NCI-H526 (cell line): ENCODE results near the gene STAMBP.
"Not testable (repeated sequence)": the region's sequence is repeated elsewhere in the genome, so short reads cannot be mapped to it uniquely, and the experiment has no call there.

ENCODE experiments used
- DNase-seq, 2 experiments: peaks; one replicate each; lab custom pipeline; 2025; lab: John Stamatoyannopoulos, UW

Gene STAMBP

GRCh38 chr2:73887596-73888353, 59.0 kb downstream of the STAMBP start:
- DNase-seq = not testable (repeated sequence)

GRCh38 chr2:73888388-73888787, 59.6 kb downstream of the STAMBP start:
- DNase-seq = no peak

GRCh38 chr2:73889206-73889605, 60.4 kb downstream of the STAMBP start:
- DNase-seq = no peak

- DNase-seq = no peak
Observed at GRCh38 chr2:73890301-73891092, 61.7 kb downstream of the STAMBP start.

GRCh38 chr2:73891276-73891901, 62.6 kb downstream of the STAMBP start:
- DNase-seq = no peak

GRCh38 chr2:73892631-73893329, 64.0 kb downstream of the STAMBP start, which contains the start of gene ACTG2:
Gene ACTG2 (plus strand): TSS chr2:73893008. CDS start chr2:73901312, 8,304 bp downstream.
- no peak for DNase-seq

- no peak for DNase-seq
Observed at GRCh38 chr2:73893764-73894474, 65.2 kb downstream of the STAMBP start.

- DNase-seq = no peak
Observed at GRCh38 chr2:73894475-73894850, 65.7 kb downstream of the STAMBP start.

GRCh38 chr2:73894877-73895276, 66.1 kb downstream of the STAMBP start:
- no peak for DNase-seq

GRCh38 chr2:73895473-73895872, 66.7 kb downstream of the STAMBP start:
- no peak for DNase-seq

GRCh38 chr2:73896362-73897239, 67.8 kb downstream of the STAMBP start:
- DNase-seq = no peak

GRCh38 chr2:73897240-73897583, 68.5 kb downstream of the STAMBP start:
- no peak for DNase-seq

- peak in 1 of 2 experiments; percentile 11 for DNase-seq
Observed at GRCh38 chr2:73897934-73898333, 69.2 kb downstream of the STAMBP start.

GRCh38 chr2:73899801-73900336, 71.1 kb downstream of the STAMBP start:
- no peak for DNase-seq

- no peak for DNase-seq
Observed at GRCh38 chr2:73901143-73901542, 72.4 kb downstream of the STAMBP start.

- DNase-seq = no peak
Observed at GRCh38 chr2:73902284-73902683, 73.5 kb downstream of the STAMBP start.

- no peak for DNase-seq
Observed at GRCh38 chr2:73903313-73903712, 74.6 kb downstream of the STAMBP start.

- not testable (repeated sequence) for DNase-seq
Observed at GRCh38 chr2:73903949-73904613, 75.3 kb downstream of the STAMBP start.

- no peak for DNase-seq
Observed at GRCh38 chr2:73904952-73905351, 76.2 kb downstream of the STAMBP start.
